MM.1S (cell line): Measurements from ENCODE around the gene IL2RA.

Experiments used
- DNase-seq: peaks from one replicate; pipeline ENCODE4 v3.0.0-alpha.2; 2015
- H2AFZ ChIP-seq: fragments of 300-600 bp; sonication (generic); 2 replicates; pipeline ENCODE4 v1.6.0; 2016; ENCODE audit warnings: antibody characterized with exemption, low read length
- H3F3A ChIP-seq: fragments of 300-600 bp; sonication (generic); 2 replicates; pipeline ENCODE4 v1.6.1; 2016; ENCODE audit warnings: mild to moderate bottlenecking, antibody characterized with exemption, low read length, moderate library complexity, mixed read lengths; ENCODE audit not compliant: insufficient read depth
- H3K27ac ChIP-seq: fragments of 300-600 bp; sonication (generic); 2 replicates; pipeline ENCODE4 v1.5.1; 2016; ENCODE audit warnings: mild to moderate bottlenecking, low read length
- H3K27me3 ChIP-seq: fragments of 300-600 bp; sonication (generic); replicated peaks from 2 replicates; pipeline ENCODE4 v1.6.0; 2016; ENCODE audit warnings: low read length; ENCODE audit not compliant: insufficient read depth
- H3K36me3 ChIP-seq: fragments of 300-600 bp; sonication (generic); replicated peaks from 2 replicates; pipeline ENCODE4 v1.6.1; 2016; ENCODE audit warnings: mild to moderate bottlenecking, low read length, mixed read lengths; ENCODE audit not compliant: insufficient read depth
- H3K4me1 ChIP-seq: fragments of 300-600 bp; sonication (generic); 2 replicates; pipeline ENCODE4 v1.6.1; 2016; ENCODE audit warnings: low read length, mixed read lengths
- H3K4me2 ChIP-seq: fragments of 300-600 bp; sonication (generic); 2 replicates; pipeline ENCODE4 v1.6.0; 2016; ENCODE audit warnings: low read depth, low read length
- H3K4me3 ChIP-seq: fragments of 300-600 bp; sonication (generic); 2 replicates; pipeline ENCODE4 v1.5.1; 2016; ENCODE audit warnings: low read length, mixed read lengths
- H3K79me2 ChIP-seq: fragments of 300-600 bp; sonication (generic); 2 replicates; pipeline ENCODE4 v1.6.1; 2016; ENCODE audit warnings: mixed run types, low read length, mixed read lengths
- H3K9ac ChIP-seq: fragments of 300-600 bp; sonication (generic); 2 replicates; pipeline ENCODE4 v1.6.1; 2016; ENCODE audit warnings: low read length, mixed read lengths
- H3K9me2 ChIP-seq: fragments of 300-600 bp; sonication (generic); replicated peaks from 2 replicates; pipeline ENCODE4 v1.6.1; 2016; ENCODE audit warnings: mild to moderate bottlenecking, low read length, mixed read lengths; ENCODE audit not compliant: insufficient read depth
- H3K9me3 ChIP-seq: fragments of 300-600 bp; sonication (generic); replicated peaks from 2 replicates; pipeline ENCODE4 v1.6.1; 2016; ENCODE audit warnings: mild to moderate bottlenecking, low read length, mixed read lengths; ENCODE audit not compliant: insufficient read depth
- H4K20me1 ChIP-seq: fragments of 300-600 bp; sonication (generic); 2 replicates; pipeline ENCODE4 v1.6.1; 2016; ENCODE audit warnings: mild to moderate bottlenecking, low read length, moderate library complexity, mixed read lengths; ENCODE audit not compliant: insufficient read depth
- EZH2 ChIP-seq: fragments of 300-600 bp; sonication (generic); optimal IDR thresholded peaks from 2 replicates; pipeline ENCODE3; 2017; ENCODE audit warnings: low read depth, mild to moderate bottlenecking, antibody characterized with exemption, low read length, mixed read lengths
- EZH2phosphoT487 ChIP-seq: fragments of 300-600 bp; sonication (generic); IDR thresholded peaks from 2 replicates; pipeline ENCODE4 v1.6.1; 2018; ENCODE audit warnings: antibody characterized with exemption, low read length
- TF ChIP-seq, protein P1 (sequence below): fragments of 300-600 bp; sonication (generic); IDR thresholded peaks from 2 replicates; pipeline ENCODE4 v1.5.1; 2016; ENCODE audit warnings: antibody characterized with exemption, low read length, mixed read lengths

The IL2RA gene

DNA sequence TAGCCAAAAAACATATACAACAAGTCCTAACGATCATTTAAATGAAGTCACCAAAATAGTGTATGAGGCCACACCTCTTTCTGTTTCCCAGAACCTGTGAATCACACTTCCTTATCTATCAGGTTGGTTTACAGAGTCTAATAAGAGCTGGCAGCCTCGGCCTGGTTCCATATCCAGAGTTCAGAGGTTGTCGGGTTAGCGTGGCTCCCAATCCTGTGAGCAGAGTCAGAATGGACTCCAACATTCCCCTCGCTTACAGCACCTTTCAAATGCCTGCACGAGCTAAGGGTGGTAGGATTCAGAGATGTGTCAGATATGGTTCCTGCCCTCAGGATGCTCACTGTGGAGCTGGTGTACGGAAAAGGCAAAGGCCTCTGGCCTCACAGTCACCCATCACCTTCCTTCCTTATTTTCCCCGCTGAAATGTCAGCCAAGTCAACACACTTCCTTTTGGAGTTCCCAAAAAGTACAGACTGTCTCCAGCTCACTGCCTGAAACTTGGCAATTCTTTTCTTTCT lies 90.8 kb downstream of the IL2RA start:
- Histone ChIP-seq H3K4me3 (peak overlapping the region; percentile 31), H4K20me1 (no peaks in the 10 kb centered on the region), H3K9me3 (no peaks in the 10 kb centered on the region), H2AFZ (peak overlapping the region; percentile 12; the same call in 1 of the 2 replicates), H3K27me3 (no peaks in the 10 kb centered on the region), H3K9me2 (no peaks in the 10 kb centered on the region), H3K36me3 (no peaks in the 10 kb centered on the region), H3K9ac (no peak overlapping the region), H3F3A (peaks cover 16% of the 10 kb centered on the region), H3K4me1 (peaks cover 20% of the 10 kb centered on the region), H3K79me2 (peaks cover 79% of the 10 kb centered on the region), H3K4me2 (peak overlapping the region; percentile 72), H3K27ac (peak overlapping the region; percentile 1; the same call in 1 of the 2 replicates)
- DNase-seq = no peak
- TF ChIP-seq, protein P1, sequence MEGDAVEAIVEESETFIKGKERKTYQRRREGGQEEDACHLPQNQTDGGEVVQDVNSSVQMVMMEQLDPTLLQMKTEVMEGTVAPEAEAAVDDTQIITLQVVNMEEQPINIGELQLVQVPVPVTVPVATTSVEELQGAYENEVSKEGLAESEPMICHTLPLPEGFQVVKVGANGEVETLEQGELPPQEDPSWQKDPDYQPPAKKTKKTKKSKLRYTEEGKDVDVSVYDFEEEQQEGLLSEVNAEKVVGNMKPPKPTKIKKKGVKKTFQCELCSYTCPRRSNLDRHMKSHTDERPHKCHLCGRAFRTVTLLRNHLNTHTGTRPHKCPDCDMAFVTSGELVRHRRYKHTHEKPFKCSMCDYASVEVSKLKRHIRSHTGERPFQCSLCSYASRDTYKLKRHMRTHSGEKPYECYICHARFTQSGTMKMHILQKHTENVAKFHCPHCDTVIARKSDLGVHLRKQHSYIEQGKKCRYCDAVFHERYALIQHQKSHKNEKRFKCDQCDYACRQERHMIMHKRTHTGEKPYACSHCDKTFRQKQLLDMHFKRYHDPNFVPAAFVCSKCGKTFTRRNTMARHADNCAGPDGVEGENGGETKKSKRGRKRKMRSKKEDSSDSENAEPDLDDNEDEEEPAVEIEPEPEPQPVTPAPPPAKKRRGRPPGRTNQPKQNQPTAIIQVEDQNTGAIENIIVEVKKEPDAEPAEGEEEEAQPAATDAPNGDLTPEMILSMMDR = no peak
- TF ChIP-seq EZH2phosphoT487 = no peak
- no peak for TF ChIP-seq EZH2

DNA sequence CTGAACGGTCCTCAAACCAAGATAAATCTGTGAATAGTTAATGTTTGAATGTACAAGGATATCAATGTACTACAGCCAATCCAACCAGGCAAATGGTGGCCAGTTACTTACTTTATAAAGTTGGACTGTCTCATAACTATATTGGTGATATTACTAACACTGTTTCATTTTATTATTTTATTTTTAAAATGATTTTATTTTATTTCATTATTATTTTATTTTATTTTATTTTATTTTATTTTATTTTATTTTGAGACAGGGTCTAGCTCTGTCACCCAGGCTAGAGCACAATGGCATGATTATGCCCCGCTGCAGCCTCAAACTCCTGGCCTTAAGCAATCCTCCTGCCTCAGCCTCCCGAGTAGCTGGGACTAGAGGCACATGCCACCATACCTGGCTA lies 91.6 kb downstream of the IL2RA start:
- H3K9me3 ChIP-seq = no peaks in the 10 kb centered on the region
- peaks cover 7% of the 10 kb centered on the region for H3F3A ChIP-seq
- peak overlapping the region; percentile 72; the same call in 1 of the 2 replicates for H3K4me2 ChIP-seq
- no peaks in the 10 kb centered on the region for H3K36me3 ChIP-seq
- H3K9me2 ChIP-seq = no peaks in the 10 kb centered on the region
- no peak for TF ChIP-seq EZH2
- TF ChIP-seq EZH2phosphoT487 = no peak
- TF ChIP-seq, protein P1 = no peak
- no peak overlapping the region for H3K27ac ChIP-seq
- H3K4me3 ChIP-seq = no peak overlapping the region
- no peaks in the 10 kb centered on the region for H3K27me3 ChIP-seq
- peaks cover 20% of the 10 kb centered on the region for H3K4me1 ChIP-seq
- H3K79me2 ChIP-seq = peaks cover 72% of the 10 kb centered on the region
- H3K9ac ChIP-seq = no peak overlapping the region
- H2AFZ ChIP-seq = no peak overlapping the region
- no peak for DNase-seq
- H4K20me1 ChIP-seq = no peaks in the 10 kb centered on the region

DNA sequence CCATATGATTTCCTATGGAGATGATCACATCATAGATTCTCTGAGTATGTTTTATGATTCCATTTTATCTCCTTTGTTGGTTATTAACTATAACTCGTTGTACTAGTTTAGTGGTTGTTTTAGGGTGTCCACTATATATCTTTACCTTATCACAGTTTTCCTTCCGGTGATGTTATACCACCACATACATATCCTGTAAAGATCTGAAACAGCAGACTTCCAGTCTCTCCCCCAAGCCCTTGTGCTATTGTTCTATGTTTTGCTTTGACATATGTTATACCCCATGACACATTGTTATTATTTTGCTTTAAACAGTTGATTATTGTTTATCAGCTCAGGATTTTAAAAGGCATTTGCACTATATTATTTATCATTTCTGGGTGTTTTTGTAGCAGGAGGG lies 92.1 kb downstream of the IL2RA start:
- Histone ChIP-seq H3K9ac (no peak overlapping the region), H3K9me3 (no peaks in the 10 kb centered on the region), H3F3A (peaks cover 2% of the 10 kb centered on the region; the same call in 1 of the 2 replicates), H3K36me3 (no peaks in the 10 kb centered on the region), H3K4me1 (peaks cover 16% of the 10 kb centered on the region), H3K79me2 (peaks cover 67% of the 10 kb centered on the region), H3K4me2 (no peak overlapping the region), H3K9me2 (no peaks in the 10 kb centered on the region), H3K27me3 (no peaks in the 10 kb centered on the region), H4K20me1 (no peaks in the 10 kb centered on the region), H3K27ac (no peak overlapping the region), H3K4me3 (no peak overlapping the region), H2AFZ (no peak overlapping the region)
- TF ChIP-seq, protein P1 = no peak
- no peak for TF ChIP-seq EZH2
- TF ChIP-seq EZH2phosphoT487 = no peak
- no peak for DNase-seq
